ENCODE data around the gene C7orf57. TPM values are rescaled to one million over a fixed set of nuclear protein-coding genes. Genes with fewer than 3 reads are reported as not detected.
A peak's percentile ranks its signal among the peaks of the same experiment; 100 is the strongest.
"Not testable (repeated sequence)": the region's sequence is repeated elsewhere in the genome, so short reads cannot be mapped to it uniquely, and the experiment has no call there.

C7orf57 gene
- total RNA-seq, 4 donors from 2014 or later: 0.39 TPM; not detected in 3

GRCh38 chr7:47991741-47992311, 43.5 kb upstream of the C7orf57 start:
- TF ChIP-seq POLR2A (IDR thresholded peaks at IDR 0.05): no peak
- TF ChIP-seq, protein P1, sequence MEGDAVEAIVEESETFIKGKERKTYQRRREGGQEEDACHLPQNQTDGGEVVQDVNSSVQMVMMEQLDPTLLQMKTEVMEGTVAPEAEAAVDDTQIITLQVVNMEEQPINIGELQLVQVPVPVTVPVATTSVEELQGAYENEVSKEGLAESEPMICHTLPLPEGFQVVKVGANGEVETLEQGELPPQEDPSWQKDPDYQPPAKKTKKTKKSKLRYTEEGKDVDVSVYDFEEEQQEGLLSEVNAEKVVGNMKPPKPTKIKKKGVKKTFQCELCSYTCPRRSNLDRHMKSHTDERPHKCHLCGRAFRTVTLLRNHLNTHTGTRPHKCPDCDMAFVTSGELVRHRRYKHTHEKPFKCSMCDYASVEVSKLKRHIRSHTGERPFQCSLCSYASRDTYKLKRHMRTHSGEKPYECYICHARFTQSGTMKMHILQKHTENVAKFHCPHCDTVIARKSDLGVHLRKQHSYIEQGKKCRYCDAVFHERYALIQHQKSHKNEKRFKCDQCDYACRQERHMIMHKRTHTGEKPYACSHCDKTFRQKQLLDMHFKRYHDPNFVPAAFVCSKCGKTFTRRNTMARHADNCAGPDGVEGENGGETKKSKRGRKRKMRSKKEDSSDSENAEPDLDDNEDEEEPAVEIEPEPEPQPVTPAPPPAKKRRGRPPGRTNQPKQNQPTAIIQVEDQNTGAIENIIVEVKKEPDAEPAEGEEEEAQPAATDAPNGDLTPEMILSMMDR (IDR thresholded peaks at IDR 0.05): no peak
- peak overlapping the region; percentile 34 for H3K4me3 ChIP-seq (ENCODE audit: low read depth, poor library complexity, severe bottlenecking)
- DNase-seq (ENCODE audit: low spot score in 2 of 2): peak; percentile 86 to 98
- intact Hi-C loops (cut with DNase I; ENCODE audit: low total_unique reads): loop anchor here (10.0 kb wide), 1 partner anchor 113 kb away; no protein-coding TSS in a partner anchor
- WGBS, 2 donors: 1 to 4% methylated on average over 26 of the region's 26 CpGs

GRCh38 chr7:47992446-47992845, 42.9 kb upstream of the C7orf57 start:
- DNase-seq (ENCODE audit: low spot score in 2 of 2): no peak
- no peak overlapping the region for H3K4me3 ChIP-seq (ENCODE audit: low read depth, poor library complexity, severe bottlenecking)
- WGBS, 2 donors: 77 to 81% methylated on average over 3 of the region's 3 CpGs
- intact Hi-C loops (cut with DNase I; ENCODE audit: low total_unique reads): loop anchor here (10.0 kb wide), 1 partner anchor 112 kb away; no protein-coding TSS in a partner anchor
- TF ChIP-seq, protein P1 (IDR thresholded peaks at IDR 0.05): no peak
- no peak for TF ChIP-seq POLR2A (IDR thresholded peaks at IDR 0.05)

GRCh38 chr7:47999413-47999812, 35.9 kb upstream of the C7orf57 start:
- H3K4me3 ChIP-seq (ENCODE audit: low read depth, poor library complexity, severe bottlenecking): no peak overlapping the region
- TF ChIP-seq POLR2A (IDR thresholded peaks at IDR 0.05): no peak
- TF ChIP-seq, protein P1 (IDR thresholded peaks at IDR 0.05): no peak
- 94 to 98% methylated on average over 12 of the region's 12 CpGs for WGBS, 2 donors
- intact Hi-C loops (cut with DNase I; ENCODE audit: low total_unique reads): loop anchor here (10.0 kb wide), 1 partner anchor 105 kb away; no protein-coding TSS in a partner anchor
- no peak for DNase-seq (ENCODE audit: low spot score in 2 of 2)

DNA sequence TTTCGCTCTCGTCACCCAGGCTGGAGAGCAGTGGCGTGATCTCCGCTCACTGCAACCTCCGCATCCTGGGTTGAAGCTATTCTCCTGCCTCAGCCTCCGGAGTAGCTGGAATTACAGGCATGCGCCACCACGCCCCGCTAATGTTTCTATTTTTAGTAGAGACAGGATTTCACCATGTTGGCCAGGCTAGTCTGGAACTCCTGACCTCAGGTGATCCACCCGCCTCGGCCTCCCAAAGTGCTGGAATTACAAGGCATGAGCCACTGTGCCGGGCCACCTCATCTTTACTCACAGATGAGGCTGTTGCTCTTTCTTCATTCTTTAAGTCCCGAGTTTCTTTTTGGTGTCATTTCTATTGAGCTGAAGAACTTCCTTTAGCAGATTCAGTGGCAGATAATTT, 35.2 kb upstream of the C7orf57 start:
- 88 to 89% methylated on average over 13 of the region's 13 CpGs for WGBS, 2 donors
- H3K4me3 ChIP-seq (ENCODE audit: low read depth, poor library complexity, severe bottlenecking); intact Hi-C loops (cut with DNase I; ENCODE audit: low total_unique reads); DNase-seq (ENCODE audit: low spot score in 2 of 2): not testable (repeated sequence)

GRCh38 chr7:48004032-48004431, 31.3 kb upstream of the C7orf57 start:
- intact Hi-C loops (cut with DNase I; ENCODE audit: low total_unique reads): no loop called here
- H3K4me3 ChIP-seq (ENCODE audit: low read depth, poor library complexity, severe bottlenecking): no peak overlapping the region
- no peak for DNase-seq (ENCODE audit: low spot score in 2 of 2)
- WGBS, 2 donors: 42 to 50% methylated on average over 2 of the region's 2 CpGs
- TF ChIP-seq, protein P1 (IDR thresholded peaks at IDR 0.05): no peak

DNA sequence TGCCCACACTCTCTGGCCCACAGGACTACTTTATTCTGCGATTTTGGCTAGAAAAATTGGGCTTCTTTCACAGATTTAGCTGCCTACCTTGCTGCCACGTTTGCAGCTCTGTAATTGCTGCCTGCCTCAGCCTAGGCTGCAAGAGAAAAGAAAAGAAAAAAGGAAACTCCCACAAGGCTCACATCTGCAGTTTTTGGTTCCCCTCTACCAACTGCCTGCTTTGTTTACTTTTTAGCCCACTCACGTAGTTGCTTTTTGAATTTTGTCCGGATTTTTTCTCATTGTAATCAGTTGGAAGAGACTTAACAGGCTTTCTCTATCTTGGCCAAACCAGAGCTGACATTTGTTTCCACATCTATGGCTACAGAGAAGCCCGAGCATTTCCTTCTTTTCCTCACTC, 30.7 kb upstream of the C7orf57 start:
- no peak for DNase-seq (ENCODE audit: low spot score in 2 of 2)
- 39 to 40% methylated on average over 5 of the region's 5 CpGs for WGBS, 2 donors
- no peak for TF ChIP-seq POLR2A (IDR thresholded peaks at IDR 0.05)
- TF ChIP-seq, protein P1 (IDR thresholded peaks at IDR 0.05): no peak
- intact Hi-C loops (cut with DNase I; ENCODE audit: low total_unique reads): no loop called here
- no peak overlapping the region for H3K4me3 ChIP-seq (ENCODE audit: low read depth, poor library complexity, severe bottlenecking)

Data from lower leg skin (tissue), 4 donors.